NCI-H128 (cell line): ENCODE results near the gene FAM241A.
"Not testable (repeated sequence)": the region's sequence is repeated elsewhere in the genome, so short reads cannot be mapped to it uniquely, and the experiment has no call there.

Experiments used
- DNase-seq: peaks from one replicate; lab custom pipeline; 2025; ENCODE audit not compliant: unreplicated experiment; lab: John Stamatoyannopoulos, UW

The FAM241A gene

GRCh38 chr4:112145326-112145789 is at the start of gene FAM241A:
Gene FAM241A, plus strand, starts transcription at chr4:112145454. Its CDS starts 127 bp downstream, at chr4:112145581.
- DNase-seq: no peak

GRCh38 chr4:112098841-112099530 is 46.3 kb upstream of the FAM241A start:
- no peak for DNase-seq

GRCh38 chr4:112099701-112100297 is 45.5 kb upstream of the FAM241A start:
- no peak for DNase-seq

GRCh38 chr4:112102875-112103370 is 42.3 kb upstream of the FAM241A start:
- DNase-seq: no peak

- no peak for DNase-seq
Observed at GRCh38 chr4:112105201-112105969, 39.9 kb upstream of the FAM241A start.

- DNase-seq: no peak
Observed at GRCh38 chr4:112109360-112110058, 35.7 kb upstream of the FAM241A start.

GRCh38 chr4:112110059-112110425 is 35.2 kb upstream of the FAM241A start:
- no peak for DNase-seq

- DNase-seq: no peak
Observed at GRCh38 chr4:112111306-112111705, 33.9 kb upstream of the FAM241A start.

GRCh38 chr4:112112095-112112494 is 33.2 kb upstream of the FAM241A start:
- not testable (repeated sequence) for DNase-seq

- DNase-seq: no peak
Observed at GRCh38 chr4:112112590-112113170, 32.6 kb upstream of the FAM241A start.

GRCh38 chr4:112113864-112114263 is 31.4 kb upstream of the FAM241A start:
- DNase-seq: no peak

GRCh38 chr4:112114452-112114851 is 30.8 kb upstream of the FAM241A start:
- no peak for DNase-seq

GRCh38 chr4:112118742-112119352 is 26.4 kb upstream of the FAM241A start:
- DNase-seq: no peak

- DNase-seq: no peak
Observed at GRCh38 chr4:112119353-112119783, 25.9 kb upstream of the FAM241A start.

- DNase-seq: no peak
Observed at GRCh38 chr4:112120021-112120420, 25.2 kb upstream of the FAM241A start.

GRCh38 chr4:112125416-112125815 is 19.8 kb upstream of the FAM241A start:
- no peak for DNase-seq

- DNase-seq: no peak
Observed at GRCh38 chr4:112127048-112127637, 18.1 kb upstream of the FAM241A start.

- DNase-seq: no peak
Observed at GRCh38 chr4:112127803-112128202, 17.5 kb upstream of the FAM241A start.

- no peak for DNase-seq
Observed at GRCh38 chr4:112128452-112128851, 16.8 kb upstream of the FAM241A start.

- DNase-seq: no peak
Observed at GRCh38 chr4:112130906-112131305, 14.3 kb upstream of the FAM241A start.
